ENCODE data around the gene NAT10.

DNA sequence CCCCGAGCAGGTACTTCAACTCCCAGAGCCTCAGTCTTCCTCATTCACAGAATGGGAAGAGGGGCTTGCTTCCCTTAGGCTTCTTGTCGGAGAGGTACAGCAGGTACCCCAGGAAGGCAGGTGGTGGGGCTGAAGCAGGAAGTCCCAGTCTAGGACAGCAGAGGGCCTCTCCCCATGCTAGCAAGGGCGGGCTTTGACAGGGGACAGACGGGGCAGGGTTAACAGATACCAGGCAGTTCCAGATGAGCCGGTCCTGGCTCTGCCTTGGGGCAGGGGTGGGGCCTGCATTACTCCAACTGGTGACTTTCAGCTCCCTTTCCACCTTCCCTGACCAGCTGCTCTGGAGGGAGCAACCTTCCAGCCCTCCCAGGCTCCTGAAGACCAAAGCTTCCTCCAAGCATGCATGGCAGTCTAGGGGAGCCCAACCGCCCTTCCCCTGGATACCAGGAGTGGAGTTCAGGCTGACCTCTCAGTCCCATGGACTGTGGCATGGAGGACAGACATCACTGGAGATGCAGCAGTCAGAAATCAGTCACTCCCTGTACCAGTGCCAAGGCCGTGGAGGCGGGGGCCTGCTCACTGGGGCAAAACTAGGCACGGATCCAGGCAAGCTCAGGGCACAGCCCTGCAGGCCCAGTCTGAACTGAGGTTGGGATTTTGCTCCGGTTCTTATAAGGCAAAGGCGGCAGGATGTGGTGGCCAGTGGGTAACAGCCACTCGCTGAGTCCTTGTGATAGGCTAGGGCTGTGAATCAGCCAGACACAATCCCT, 60.5 kb downstream of the NAT10 start:
- TF ChIP-seq POLR2AphosphoS5 (IDR thresholded peaks at IDR 0.05) = no peak
- TF ChIP-seq, protein P1, sequence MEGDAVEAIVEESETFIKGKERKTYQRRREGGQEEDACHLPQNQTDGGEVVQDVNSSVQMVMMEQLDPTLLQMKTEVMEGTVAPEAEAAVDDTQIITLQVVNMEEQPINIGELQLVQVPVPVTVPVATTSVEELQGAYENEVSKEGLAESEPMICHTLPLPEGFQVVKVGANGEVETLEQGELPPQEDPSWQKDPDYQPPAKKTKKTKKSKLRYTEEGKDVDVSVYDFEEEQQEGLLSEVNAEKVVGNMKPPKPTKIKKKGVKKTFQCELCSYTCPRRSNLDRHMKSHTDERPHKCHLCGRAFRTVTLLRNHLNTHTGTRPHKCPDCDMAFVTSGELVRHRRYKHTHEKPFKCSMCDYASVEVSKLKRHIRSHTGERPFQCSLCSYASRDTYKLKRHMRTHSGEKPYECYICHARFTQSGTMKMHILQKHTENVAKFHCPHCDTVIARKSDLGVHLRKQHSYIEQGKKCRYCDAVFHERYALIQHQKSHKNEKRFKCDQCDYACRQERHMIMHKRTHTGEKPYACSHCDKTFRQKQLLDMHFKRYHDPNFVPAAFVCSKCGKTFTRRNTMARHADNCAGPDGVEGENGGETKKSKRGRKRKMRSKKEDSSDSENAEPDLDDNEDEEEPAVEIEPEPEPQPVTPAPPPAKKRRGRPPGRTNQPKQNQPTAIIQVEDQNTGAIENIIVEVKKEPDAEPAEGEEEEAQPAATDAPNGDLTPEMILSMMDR (IDR thresholded peaks at IDR 0.05; ENCODE audit: poor library complexity, severe bottlenecking) = no peak
- TF ChIP-seq EZH2 (IDR thresholded peaks at IDR 0.05; ENCODE audit: borderline replicate concordance, insufficient read depth, low read length, poor library complexity, severe bottlenecking) = no peak
- TF ChIP-seq TAF1 (IDR thresholded peaks at IDR 0.05; ENCODE audit: low read depth) = no peak
- TF ChIP-seq, protein P2, sequence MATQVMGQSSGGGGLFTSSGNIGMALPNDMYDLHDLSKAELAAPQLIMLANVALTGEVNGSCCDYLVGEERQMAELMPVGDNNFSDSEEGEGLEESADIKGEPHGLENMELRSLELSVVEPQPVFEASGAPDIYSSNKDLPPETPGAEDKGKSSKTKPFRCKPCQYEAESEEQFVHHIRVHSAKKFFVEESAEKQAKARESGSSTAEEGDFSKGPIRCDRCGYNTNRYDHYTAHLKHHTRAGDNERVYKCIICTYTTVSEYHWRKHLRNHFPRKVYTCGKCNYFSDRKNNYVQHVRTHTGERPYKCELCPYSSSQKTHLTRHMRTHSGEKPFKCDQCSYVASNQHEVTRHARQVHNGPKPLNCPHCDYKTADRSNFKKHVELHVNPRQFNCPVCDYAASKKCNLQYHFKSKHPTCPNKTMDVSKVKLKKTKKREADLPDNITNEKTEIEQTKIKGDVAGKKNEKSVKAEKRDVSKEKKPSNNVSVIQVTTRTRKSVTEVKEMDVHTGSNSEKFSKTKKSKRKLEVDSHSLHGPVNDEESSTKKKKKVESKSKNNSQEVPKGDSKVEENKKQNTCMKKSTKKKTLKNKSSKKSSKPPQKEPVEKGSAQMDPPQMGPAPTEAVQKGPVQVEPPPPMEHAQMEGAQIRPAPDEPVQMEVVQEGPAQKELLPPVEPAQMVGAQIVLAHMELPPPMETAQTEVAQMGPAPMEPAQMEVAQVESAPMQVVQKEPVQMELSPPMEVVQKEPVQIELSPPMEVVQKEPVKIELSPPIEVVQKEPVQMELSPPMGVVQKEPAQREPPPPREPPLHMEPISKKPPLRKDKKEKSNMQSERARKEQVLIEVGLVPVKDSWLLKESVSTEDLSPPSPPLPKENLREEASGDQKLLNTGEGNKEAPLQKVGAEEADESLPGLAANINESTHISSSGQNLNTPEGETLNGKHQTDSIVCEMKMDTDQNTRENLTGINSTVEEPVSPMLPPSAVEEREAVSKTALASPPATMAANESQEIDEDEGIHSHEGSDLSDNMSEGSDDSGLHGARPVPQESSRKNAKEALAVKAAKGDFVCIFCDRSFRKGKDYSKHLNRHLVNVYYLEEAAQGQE (IDR thresholded peaks at IDR 0.05; ENCODE audit: borderline replicate concordance) = no peak

All from neural cell (in vitro differentiated cells).